Measurements from ENCODE around the gene LITAFD. TPM values are rescaled to one million over a fixed set of nuclear protein-coding genes. Genes with fewer than 3 reads are reported as not detected.

Gene LITAFD
- total and polyA plus RNA-seq, 2 experiments from 2014 or later: not detected

- no peak for DNase-seq
- Histone ChIP-seq H3K4me1 (ENCODE audit: insufficient read depth) (peaks cover 16% of the 10 kb centered on the region), H2AFZ (no peak overlapping the region), H3K4me2 (ENCODE audit: unreplicated experiment) (no peak overlapping the region), H3K36me3 (ENCODE audit: low read depth) (peaks cover 17% of the 10 kb centered on the region; the same call in 1 of the 2 replicates), H3K9ac (no peak overlapping the region), H3K9me3 (ENCODE audit: low read depth) (no peaks in the 10 kb centered on the region), H3K4me3 (no peak overlapping the region), H3K9me2 (ENCODE audit: insufficient read depth) (no peaks in the 10 kb centered on the region), H4K20me1 (ENCODE audit: insufficient read depth) (no peaks in the 10 kb centered on the region), H3K27ac (no peak overlapping the region), H3K27me3 (replicated peaks; ENCODE audit: insufficient read depth) (no peaks in the 10 kb centered on the region), H3F3A (ENCODE audit: insufficient read depth) (peaks cover 68% of the 10 kb centered on the region), H3K79me2 (ENCODE audit: insufficient read depth) (peaks cover 15% of the 10 kb centered on the region)
- 86 to 90% methylated on average over 8 to 9 of the region's 9 CpGs for WGBS, 2 experiments (ENCODE audit: low coverage in 1 of 2, low lambda C conversion rate in 2 of 2, missing lambda C conversion rate in 2 of 2)
- TF ChIP-seq EZH2phosphoT487 (IDR thresholded peaks at IDR 0.05; ENCODE audit: insufficient read depth, low read depth) (no peak), EZH2 (IDR thresholded peaks at IDR 0.05; ENCODE audit: insufficient read depth, poor library complexity, severe bottlenecking) (no peak)
- in situ Hi-C loops (cut with MboI): no loop called here
Measured at GRCh38 chr16:8854298-8854948, 27.7 kb upstream of the LITAFD start.

GRCh38 chr16:8855051-8855786, 26.9 kb upstream of the LITAFD start:
- no peak for DNase-seq
- H3K27me3 ChIP-seq (replicated peaks; ENCODE audit: insufficient read depth): no peaks in the 10 kb centered on the region
- in situ Hi-C loops (cut with MboI): no loop called here
- WGBS, 2 experiments (ENCODE audit: low coverage in 1 of 2, low lambda C conversion rate in 2 of 2, missing lambda C conversion rate in 2 of 2): 86 to 89% methylated on average over 11 of the region's 11 CpGs
- H3F3A ChIP-seq (ENCODE audit: insufficient read depth): peaks cover 64% of the 10 kb centered on the region
- H3K4me2 ChIP-seq (ENCODE audit: unreplicated experiment): no peak overlapping the region
- H3K79me2 ChIP-seq (ENCODE audit: insufficient read depth): peaks cover 23% of the 10 kb centered on the region
- H3K9me2 ChIP-seq (ENCODE audit: insufficient read depth): no peaks in the 10 kb centered on the region
- no peaks in the 10 kb centered on the region for H3K9me3 ChIP-seq (ENCODE audit: low read depth)
- H3K36me3 ChIP-seq (ENCODE audit: low read depth): peaks cover 17% of the 10 kb centered on the region; the same call in 1 of the 2 replicates
- H3K27ac ChIP-seq: no peak overlapping the region
- H3K4me3 ChIP-seq: no peak overlapping the region
- H3K4me1 ChIP-seq (ENCODE audit: insufficient read depth): peaks cover 12% of the 10 kb centered on the region
- no peaks in the 10 kb centered on the region for H4K20me1 ChIP-seq (ENCODE audit: insufficient read depth)
- no peak overlapping the region for H3K9ac ChIP-seq
- H2AFZ ChIP-seq: no peak overlapping the region
- TF ChIP-seq EZH2phosphoT487 (IDR thresholded peaks at IDR 0.05; ENCODE audit: insufficient read depth, low read depth) (no peak), EZH2 (IDR thresholded peaks at IDR 0.05; ENCODE audit: insufficient read depth, poor library complexity, severe bottlenecking) (no peak)

GRCh38 chr16:8855972-8856371, 26.2 kb upstream of the LITAFD start:
- in situ Hi-C loops (cut with MboI): no loop called here
- no peaks in the 10 kb centered on the region for H3K9me3 ChIP-seq (ENCODE audit: low read depth)
- H3K27ac ChIP-seq: no peak overlapping the region
- peaks cover 31% of the 10 kb centered on the region for H3K79me2 ChIP-seq (ENCODE audit: insufficient read depth)
- no peak overlapping the region for H3K4me3 ChIP-seq
- peaks cover 59% of the 10 kb centered on the region for H3F3A ChIP-seq (ENCODE audit: insufficient read depth)
- H2AFZ ChIP-seq: no peak overlapping the region
- H3K4me1 ChIP-seq (ENCODE audit: insufficient read depth): peaks cover 8% of the 10 kb centered on the region
- no peak overlapping the region for H3K4me2 ChIP-seq (ENCODE audit: unreplicated experiment)
- no peaks in the 10 kb centered on the region for H3K9me2 ChIP-seq (ENCODE audit: insufficient read depth)
- no peaks in the 10 kb centered on the region for H3K27me3 ChIP-seq (replicated peaks; ENCODE audit: insufficient read depth)
- H3K36me3 ChIP-seq (ENCODE audit: low read depth): peaks cover 17% of the 10 kb centered on the region; the same call in 1 of the 2 replicates
- no peak overlapping the region for H3K9ac ChIP-seq
- H4K20me1 ChIP-seq (ENCODE audit: insufficient read depth): no peaks in the 10 kb centered on the region
- WGBS, 2 experiments (ENCODE audit: low coverage in 1 of 2, low lambda C conversion rate in 2 of 2, missing lambda C conversion rate in 2 of 2): 70 to 74% methylated on average over 5 of the region's 5 CpGs
- TF ChIP-seq EZH2 (IDR thresholded peaks at IDR 0.05; ENCODE audit: insufficient read depth, poor library complexity, severe bottlenecking): no peak
- no peak for TF ChIP-seq EZH2phosphoT487 (IDR thresholded peaks at IDR 0.05; ENCODE audit: insufficient read depth, low read depth)
- no peak for DNase-seq

GRCh38 chr16:8858994-8859912, 22.9 kb upstream of the LITAFD start:
- peaks cover 5% of the 10 kb centered on the region; the same call in 1 of the 2 replicates for H3K36me3 ChIP-seq (ENCODE audit: low read depth)
- TF ChIP-seq EZH2 (IDR thresholded peaks at IDR 0.05; ENCODE audit: insufficient read depth, poor library complexity, severe bottlenecking): no peak
- TF ChIP-seq EZH2phosphoT487 (IDR thresholded peaks at IDR 0.05; ENCODE audit: insufficient read depth, low read depth): no peak
- no peaks in the 10 kb centered on the region for H3K9me3 ChIP-seq (ENCODE audit: low read depth)
- peaks cover 2% of the 10 kb centered on the region; the same call in 1 of the 2 replicates for H4K20me1 ChIP-seq (ENCODE audit: insufficient read depth)
- no peak overlapping the region for H2AFZ ChIP-seq
- no peaks in the 10 kb centered on the region for H3K9me2 ChIP-seq (ENCODE audit: insufficient read depth)
- H3K27me3 ChIP-seq (replicated peaks; ENCODE audit: insufficient read depth): no peaks in the 10 kb centered on the region
- H3K79me2 ChIP-seq (ENCODE audit: insufficient read depth): peaks cover 64% of the 10 kb centered on the region
- H3K4me2 ChIP-seq (ENCODE audit: unreplicated experiment): no peak overlapping the region
- 93 to 94% methylated on average over 29 to 31 of the region's 31 CpGs for WGBS, 2 experiments (ENCODE audit: low coverage in 1 of 2, low lambda C conversion rate in 2 of 2, missing lambda C conversion rate in 2 of 2)
- H3K9ac ChIP-seq: no peak overlapping the region
- peaks cover 43% of the 10 kb centered on the region for H3F3A ChIP-seq (ENCODE audit: insufficient read depth)
- H3K27ac ChIP-seq: no peak overlapping the region
- in situ Hi-C loops (cut with MboI): no loop called here
- DNase-seq: no peak
- H3K4me1 ChIP-seq (ENCODE audit: insufficient read depth): peaks cover 8% of the 10 kb centered on the region; the same call in 1 of the 2 replicates
- no peak overlapping the region for H3K4me3 ChIP-seq

Measured in GM23248 (cell line).